ENCODE results near the gene MOG. TPM values are rescaled to one million over a fixed set of nuclear protein-coding genes. Genes with fewer than 3 reads are reported as not detected.

Gene MOG
- total RNA-seq, 1 donor from 2014 or later = not detected

Other genes with a start within 250 kb of the MOG start
- not detected in 2 replicates for gene OR12D1, start 242.2 kb upstream of the MOG start, total RNA-seq
- not detected in 2 replicates for gene OR10C1, start 217.8 kb upstream of the MOG start, total RNA-seq
- not detected in 2 replicates for gene OR11A1, start 200.0 kb upstream of the MOG start, total RNA-seq
- not detected in 2 replicates for gene OR2H1, start 199.9 kb upstream of the MOG start, total RNA-seq
- gene MAS1L, start 169.1 kb upstream of the MOG start, total RNA-seq = not detected in 2 replicates
- not detected in 2 replicates for gene UBD, start 97.4 kb upstream of the MOG start, total RNA-seq
- gene OR2H2, start 72.0 kb upstream of the MOG start, total RNA-seq = not detected in 2 replicates
- gene GABBR1, start 23.9 kb upstream of the MOG start, total RNA-seq = 5.7 and 7.8 TPM in 2 replicates
- gene ZFP57, start 24.1 kb downstream of the MOG start, total RNA-seq = not detected in 2 replicates
- gene HLA-F, start 66.3 kb downstream of the MOG start, total RNA-seq = 6.8 TPM in 2 replicates
- gene HLA-G, start 170.7 kb downstream of the MOG start, total RNA-seq = not detected in 2 replicates

Data from myocyte (in vitro differentiated cells).